ENCODE results near the gene SP140. TPM values are rescaled to one million over a fixed set of nuclear protein-coding genes. Genes with fewer than 3 reads are reported as not detected.
A peak's percentile ranks its signal among the peaks of the same experiment; 100 is the strongest.

The SP140 gene
- total and polyA plus RNA-seq, 10 of the 15 experiments (the other 5 are each of a cell fraction or from before 2014, with no cell fraction given) = 61.7 to 164 (median 90.7) TPM

DNA sequence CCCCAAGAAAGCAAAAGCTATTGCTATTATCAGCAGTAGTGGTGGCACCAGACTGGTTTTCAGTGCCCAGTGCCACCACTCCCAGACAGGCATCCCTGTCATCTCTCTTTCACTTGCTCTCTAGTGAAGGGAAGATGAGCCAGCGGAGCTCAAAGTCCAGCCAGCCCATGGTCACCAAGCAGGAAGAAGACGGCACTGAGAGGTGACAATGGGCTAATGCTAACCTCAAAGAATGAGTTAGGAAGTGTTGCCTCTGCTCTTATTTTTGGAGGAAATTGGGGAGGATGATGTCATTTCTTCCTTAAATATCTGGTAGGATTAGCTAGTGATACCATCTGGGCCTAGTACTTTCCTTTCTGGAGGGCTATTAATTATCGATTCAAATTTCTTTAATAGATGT, 1.7 kb downstream of the SP140 start (continued):
- no peak for TF ChIP-seq HDAC6 (IDR thresholded peaks at IDR 0.05; ENCODE audit: unreplicated experiment)
- TF ChIP-seq CEBPB (IDR thresholded peaks at IDR 0.05; ENCODE audit: borderline replicate concordance in 1 of 2, low read depth in 2 of 2, low read length in 2 of 2) = no peak
- TF ChIP-seq SPI1 (IDR thresholded peaks at IDR 0.05; ENCODE audit: borderline replicate concordance, insufficient read depth, low read depth, low read length) = no peak
- TF ChIP-seq ZNF384 (IDR thresholded peaks at IDR 0.05; ENCODE audit: borderline replicate concordance, low read depth, low read length) = no peak
- no peak for TF ChIP-seq MTA3 (IDR thresholded peaks at IDR 0.05; ENCODE audit: borderline replicate concordance, low read length)
- TF ChIP-seq ATF7 (IDR thresholded peaks at IDR 0.05; ENCODE audit: low read depth) = peak; percentile 91
- TF ChIP-seq MYB (IDR thresholded peaks at IDR 0.05; ENCODE audit: borderline replicate concordance, low read depth, low read length) = no peak
- TF ChIP-seq GATAD2B (conservative IDR thresholded peaks at IDR 0.05; ENCODE audit: low read depth) = 0 out of 2 replicates have a peak, but pooled peaks have one; percentile 51
- TF ChIP-seq TBL1XR1 (IDR thresholded peaks at IDR 0.05; ENCODE audit: low read depth, low read length) = no peak
- no peak for TF ChIP-seq NR2C2 (IDR thresholded peaks at IDR 0.05; ENCODE audit: borderline replicate concordance, control insufficient read depth, insufficient read length, low read depth)
- TF ChIP-seq ZNF622 (IDR thresholded peaks at IDR 0.05) = no peak
- TF ChIP-seq EED (IDR thresholded peaks at IDR 0.05; ENCODE audit: low read depth) = peak; percentile 58
- peak; percentile 11; the same call in 1 of the 2 replicates for TF ChIP-seq NFIC (IDR thresholded peaks at IDR 0.05; ENCODE audit: low read depth, low read length)
- peak; percentile 75 to 77; a peak in 3 of 4 replicates for TF ChIP-seq IKZF2 (IDR thresholded peaks at IDR 0.05)
- TF ChIP-seq BHLHE40 (IDR thresholded peaks at IDR 0.05; ENCODE audit: borderline replicate concordance in 1 of 2, low read depth in 2 of 2, low read length in 1 of 2) = no peak
- TF ChIP-seq, protein P1, sequence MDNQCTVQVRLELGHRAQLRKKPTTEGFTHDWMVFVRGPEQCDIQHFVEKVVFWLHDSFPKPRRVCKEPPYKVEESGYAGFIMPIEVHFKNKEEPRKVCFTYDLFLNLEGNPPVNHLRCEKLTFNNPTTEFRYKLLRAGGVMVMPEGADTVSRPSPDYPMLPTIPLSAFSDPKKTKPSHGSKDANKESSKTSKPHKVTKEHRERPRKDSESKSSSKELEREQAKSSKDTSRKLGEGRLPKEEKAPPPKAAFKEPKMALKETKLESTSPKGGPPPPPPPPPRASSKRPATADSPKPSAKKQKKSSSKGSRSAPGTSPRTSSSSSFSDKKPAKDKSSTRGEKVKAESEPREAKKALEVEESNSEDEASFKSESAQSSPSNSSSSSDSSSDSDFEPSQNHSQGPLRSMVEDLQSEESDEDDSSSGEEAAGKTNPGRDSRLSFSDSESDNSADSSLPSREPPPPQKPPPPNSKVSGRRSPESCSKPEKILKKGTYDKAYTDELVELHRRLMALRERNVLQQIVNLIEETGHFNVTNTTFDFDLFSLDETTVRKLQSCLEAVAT (IDR thresholded peaks at IDR 0.05) = no peak
- TF ChIP-seq NFXL1 (IDR thresholded peaks at IDR 0.05; ENCODE audit: borderline replicate concordance) = no peak
- TF ChIP-seq, protein P2, sequence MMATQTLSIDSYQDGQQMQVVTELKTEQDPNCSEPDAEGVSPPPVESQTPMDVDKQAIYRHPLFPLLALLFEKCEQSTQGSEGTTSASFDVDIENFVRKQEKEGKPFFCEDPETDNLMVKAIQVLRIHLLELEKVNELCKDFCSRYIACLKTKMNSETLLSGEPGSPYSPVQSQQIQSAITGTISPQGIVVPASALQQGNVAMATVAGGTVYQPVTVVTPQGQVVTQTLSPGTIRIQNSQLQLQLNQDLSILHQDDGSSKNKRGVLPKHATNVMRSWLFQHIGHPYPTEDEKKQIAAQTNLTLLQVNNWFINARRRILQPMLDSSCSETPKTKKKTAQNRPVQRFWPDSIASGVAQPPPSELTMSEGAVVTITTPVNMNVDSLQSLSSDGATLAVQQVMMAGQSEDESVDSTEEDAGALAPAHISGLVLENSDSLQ (IDR thresholded peaks at IDR 0.05) = no peak
- no peak for TF ChIP-seq ZNF274 (IDR thresholded peaks at IDR 0.05; ENCODE audit: insufficient read depth, insufficient read length)

All from GM12878 (cell line).